Hindlimb muscle (tissue), 1 donor: ENCODE measurements around the gene ANKRD33B. TPM values are rescaled to one million over a fixed set of nuclear protein-coding genes. Genes with fewer than 3 reads are reported as not detected.
A peak's percentile ranks its signal among the peaks of the same experiment; 100 is the strongest.
"Not testable (repeated sequence)": the region's sequence is repeated elsewhere in the genome, so short reads cannot be mapped to it uniquely, and the experiment has no call there.

ENCODE experiments used
- DNase-seq: peaks from one replicate; pipeline ENCODE4 v3.0.0-alpha.2; 2013
- polyA plus RNA-seq: library from polyadenylated mRNA; unstranded; fragments of 120-200 nt; gene quantifications from one replicate; pipeline ENCODE4 v1.2.1, GENCODE V29; 2013; ENCODE audit not compliant: insufficient read length

The ANKRD33B gene
- polyA plus RNA-seq, 1 donor: 2.5 TPM

DNA sequence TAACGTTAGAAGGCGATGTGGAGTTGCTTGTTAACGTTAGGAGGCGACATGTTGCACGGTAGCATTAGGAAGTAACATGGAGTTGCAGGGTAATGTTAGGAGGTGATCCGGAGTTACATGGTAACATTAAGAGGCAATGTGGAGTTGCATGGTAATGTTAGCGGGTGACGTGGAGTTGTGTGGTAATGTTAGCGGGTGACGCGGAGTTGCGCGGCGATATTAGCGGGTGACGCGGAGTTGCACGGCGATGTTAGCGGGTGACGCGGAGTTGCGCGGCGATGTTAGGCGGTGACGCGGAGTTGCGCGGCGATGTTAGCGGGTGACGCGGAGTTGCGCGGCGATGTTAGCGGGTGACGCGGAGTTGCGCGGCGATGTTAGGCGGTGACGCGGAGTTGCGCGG lies 74.9 kb downstream of the ANKRD33B start:
- DNase-seq: not testable (repeated sequence)

DNA sequence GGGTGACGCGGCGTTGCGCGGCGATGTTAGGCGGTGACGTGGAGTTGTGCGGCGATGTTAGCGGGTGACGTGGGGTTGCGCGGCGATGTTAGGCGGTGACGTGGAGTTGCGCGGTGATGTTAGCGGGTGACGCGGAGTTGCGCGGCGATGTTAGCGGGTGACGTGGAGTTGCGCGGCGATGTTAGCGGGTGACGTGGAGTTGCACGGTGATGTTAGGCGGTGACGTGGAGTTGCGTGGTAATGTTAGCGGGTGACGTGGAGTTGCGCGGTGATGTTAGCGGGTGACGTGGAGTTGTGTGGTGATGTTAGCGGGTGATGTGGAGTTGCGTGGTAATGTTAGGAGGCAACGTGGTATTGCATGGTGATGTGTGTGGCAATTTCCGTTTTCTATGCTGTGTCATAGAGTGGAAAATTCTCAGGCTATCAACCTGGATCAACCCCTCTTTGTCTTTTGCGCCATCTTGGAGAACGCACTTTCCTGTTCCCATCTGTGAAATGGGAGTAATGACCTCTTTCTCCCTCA lies 76.0 kb downstream of the ANKRD33B start:
- DNase-seq: no peak

DNA sequence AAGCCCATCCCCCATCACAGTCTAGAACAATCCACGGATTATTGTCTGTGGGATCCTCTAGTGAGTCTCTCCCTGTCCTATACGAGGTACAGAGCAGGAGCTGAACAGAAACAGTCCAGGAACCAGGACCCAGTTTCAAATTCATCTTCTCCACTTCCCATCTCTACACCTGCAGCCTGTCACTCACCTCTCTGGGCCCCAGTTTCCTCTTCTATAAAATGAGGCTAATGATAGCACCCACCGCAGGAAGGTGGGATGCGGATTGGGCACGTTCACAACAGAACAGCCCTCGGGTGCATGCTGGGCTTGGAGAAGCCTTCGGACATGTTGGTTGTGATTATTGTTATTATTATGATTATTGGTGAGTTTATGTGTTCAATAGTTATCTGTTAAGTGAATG lies 78.5 kb downstream of the ANKRD33B start:
- DNase-seq: no peak

DNA sequence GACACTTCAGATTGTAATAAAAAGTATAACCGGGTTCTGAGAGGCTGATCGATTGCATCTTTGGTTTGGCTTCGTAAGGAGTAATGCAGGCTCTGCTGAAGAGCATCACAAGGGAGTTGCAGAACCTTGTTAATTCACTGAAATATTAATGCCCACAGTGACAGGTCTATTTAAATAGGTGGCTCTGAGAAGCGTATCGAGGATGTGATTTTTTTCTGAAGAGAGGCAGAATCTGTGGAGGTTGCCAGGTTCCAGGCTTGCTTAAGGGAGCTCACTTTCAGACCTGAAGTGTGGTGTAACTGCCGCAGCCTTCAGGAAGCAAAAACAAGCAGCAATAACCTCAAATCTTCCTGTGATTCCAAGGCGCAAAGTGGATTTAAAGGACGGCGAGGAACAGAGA lies 80.3 kb downstream of the ANKRD33B start:
- DNase-seq: no peak

DNA sequence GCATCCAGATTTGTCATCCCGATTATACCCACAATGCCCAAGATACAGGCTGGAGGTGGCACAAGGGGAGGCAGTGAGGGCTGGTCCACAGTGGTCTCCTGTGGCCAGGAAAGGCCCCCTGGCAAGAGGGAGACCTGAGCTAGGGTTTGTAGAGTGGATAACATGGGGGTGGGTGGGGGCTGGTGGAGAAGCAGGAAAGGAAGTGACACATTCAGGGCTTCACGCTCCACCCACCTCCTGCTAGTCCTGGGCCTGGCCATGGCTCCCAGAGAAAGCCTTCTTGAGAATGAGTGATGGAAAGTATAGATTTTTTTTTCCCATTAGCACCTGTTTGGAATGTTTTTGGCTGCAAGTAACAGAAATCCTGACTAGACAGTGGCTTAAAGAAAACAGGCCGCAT lies 81.3 kb downstream of the ANKRD33B start:
- no peak for DNase-seq

DNA sequence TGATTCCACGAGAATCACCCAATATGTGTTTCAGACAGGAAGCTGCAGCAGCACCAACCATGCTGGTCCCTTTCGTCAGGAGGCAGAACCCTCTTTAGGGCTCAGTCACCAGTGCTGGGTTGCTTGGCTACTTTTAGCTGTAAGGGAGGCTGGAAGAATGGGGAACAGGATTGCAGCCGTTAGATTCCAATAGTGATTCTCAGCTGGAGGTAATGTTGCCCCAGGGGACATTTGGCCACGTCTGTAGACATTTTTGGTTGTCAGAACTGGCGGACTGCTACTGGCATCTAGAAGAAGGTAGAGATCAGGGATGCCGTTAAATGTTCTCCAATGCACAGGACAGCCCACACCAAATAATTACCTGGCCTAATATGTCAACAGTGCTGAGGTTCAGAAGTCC lies 81.8 kb downstream of the ANKRD33B start:
- no peak for DNase-seq

DNA sequence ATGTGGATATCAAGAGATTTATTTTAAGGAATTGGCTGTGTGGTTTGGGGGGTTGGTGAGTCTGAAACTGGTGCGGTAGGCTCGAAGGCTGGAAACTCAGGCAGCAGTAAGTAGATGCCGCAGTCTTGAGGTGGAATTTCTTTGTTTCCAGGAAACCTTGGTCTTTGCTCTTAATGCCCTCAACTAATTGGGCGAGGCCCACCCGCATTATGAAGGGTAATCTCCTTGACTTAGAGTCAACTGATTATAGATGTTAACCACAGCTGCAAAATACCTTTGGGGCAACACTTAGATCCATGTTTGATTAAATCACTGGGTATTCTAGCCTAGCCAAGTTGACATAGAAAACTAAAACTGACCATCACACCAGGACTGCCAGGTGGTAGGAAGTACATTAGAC lies 83.8 kb downstream of the ANKRD33B start:
- no peak for DNase-seq

DNA sequence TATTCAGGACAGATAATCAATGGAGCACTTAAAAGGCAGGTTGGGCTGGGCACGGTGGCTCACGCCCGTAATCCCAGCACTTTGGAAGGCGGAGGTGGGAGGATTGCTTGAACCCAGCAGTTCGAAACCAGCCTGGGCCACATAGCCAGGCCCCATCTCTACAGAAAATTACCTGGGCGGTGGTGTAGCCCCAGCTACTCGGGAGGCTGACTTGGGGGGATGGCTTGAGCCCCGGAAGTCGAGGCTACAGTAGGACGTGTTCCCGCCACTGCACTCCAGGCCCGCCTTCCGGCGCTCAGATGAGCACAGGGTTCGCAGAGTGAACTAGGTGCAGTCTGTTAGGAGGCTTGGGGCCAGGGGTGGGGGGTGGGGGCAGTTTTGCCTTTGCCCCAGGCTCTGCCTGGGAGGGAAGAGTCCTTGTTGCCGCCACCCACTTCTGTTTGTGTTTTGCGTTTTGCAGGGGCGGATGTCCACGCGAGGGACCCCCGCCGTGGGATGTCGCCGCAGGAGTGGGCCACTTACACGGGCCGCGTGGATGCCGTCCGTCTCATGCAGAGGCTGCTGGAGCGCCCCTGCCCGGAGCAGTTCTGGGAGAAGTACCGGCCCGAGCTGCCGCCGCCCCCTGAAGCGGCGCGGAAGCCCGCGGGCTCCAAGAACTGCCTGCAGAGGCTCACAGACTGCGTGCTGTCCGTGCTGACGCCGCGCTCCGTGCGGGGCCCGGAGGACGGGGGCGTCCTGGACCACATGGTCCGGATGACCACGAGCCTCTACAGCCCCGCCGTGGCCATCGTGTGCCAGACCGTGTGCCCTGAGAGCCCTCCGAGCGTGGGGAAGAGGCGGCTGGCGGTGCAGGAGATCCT lies 85.2 kb downstream of the ANKRD33B start:
- no peak for DNase-seq

DNA sequence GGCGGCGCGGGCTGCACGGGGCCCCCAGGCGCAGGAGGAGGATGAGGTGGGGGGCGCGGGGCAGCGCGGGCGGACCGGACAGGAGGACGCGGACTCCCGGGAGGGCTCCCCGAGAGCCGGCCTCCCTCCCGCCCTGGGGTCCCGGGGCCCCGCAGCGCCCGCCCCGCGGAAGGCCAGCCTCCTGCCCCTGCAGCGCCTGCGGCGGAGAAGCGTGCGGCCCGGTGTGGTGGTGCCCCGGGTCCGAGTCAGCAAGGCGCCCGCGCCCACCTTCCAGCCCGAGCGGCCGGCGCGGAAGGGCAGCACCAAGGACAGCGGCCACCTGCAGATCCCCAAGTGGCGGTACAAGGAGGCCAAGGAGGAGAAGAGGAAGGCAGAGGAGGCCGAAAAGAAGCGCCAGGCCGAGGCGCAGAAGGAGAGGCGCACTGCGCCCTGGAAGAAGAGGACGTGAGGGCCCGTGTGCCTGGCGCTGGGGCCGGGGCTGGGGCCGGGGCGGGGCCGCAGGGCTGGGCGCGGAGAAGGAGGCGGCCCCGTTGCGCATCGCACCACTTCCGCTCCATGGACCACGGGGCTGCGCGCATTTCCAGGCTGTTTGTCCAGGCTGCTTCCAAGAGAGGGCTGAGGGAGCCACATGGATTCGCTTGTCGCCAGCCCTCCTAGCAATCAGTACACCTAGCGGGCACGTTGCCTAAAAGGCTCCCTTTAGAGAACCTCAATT lies 86.0 kb downstream of the ANKRD33B start:
- no peak for DNase-seq

DNA sequence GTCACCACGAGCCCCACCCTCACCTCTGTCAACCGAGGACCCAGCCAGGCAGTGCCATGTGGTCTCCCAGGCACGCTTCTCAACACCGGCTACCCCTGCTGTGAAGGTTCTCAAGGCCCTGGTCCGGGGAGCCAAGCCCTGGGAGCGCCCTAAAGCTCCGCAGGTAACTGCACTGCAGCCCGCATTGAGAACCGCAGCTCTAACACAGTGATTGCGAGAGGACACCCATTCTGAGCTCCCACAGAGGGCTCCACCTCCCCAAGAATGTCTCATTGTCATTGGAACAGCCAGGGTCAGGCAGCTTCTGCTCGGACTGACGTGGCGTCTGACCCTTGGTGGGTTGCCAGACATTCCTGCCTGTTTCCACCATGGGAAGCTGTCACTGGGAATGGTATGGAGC lies 88.3 kb downstream of the ANKRD33B start:
- DNase-seq: no peak

DNA sequence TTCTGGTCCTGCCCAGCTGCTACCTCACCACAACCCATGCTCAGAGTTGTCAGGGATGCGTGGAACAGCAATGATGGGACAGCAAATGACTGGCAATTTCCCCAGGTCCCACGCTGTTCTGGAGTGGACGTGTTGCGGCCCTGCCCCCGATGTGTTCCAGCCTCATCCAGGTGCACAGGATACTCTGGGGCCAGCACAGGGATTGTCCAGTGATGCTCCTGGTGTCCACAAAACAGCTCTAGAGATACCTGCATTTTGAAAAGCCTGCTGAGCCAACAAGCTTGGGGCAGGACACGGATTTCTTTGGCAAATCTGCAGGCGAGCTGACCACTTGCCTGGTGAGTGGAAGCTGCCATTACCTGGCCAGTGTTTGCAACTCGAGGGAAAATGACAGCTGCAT lies 88.7 kb downstream of the ANKRD33B start:
- DNase-seq: no peak

DNA sequence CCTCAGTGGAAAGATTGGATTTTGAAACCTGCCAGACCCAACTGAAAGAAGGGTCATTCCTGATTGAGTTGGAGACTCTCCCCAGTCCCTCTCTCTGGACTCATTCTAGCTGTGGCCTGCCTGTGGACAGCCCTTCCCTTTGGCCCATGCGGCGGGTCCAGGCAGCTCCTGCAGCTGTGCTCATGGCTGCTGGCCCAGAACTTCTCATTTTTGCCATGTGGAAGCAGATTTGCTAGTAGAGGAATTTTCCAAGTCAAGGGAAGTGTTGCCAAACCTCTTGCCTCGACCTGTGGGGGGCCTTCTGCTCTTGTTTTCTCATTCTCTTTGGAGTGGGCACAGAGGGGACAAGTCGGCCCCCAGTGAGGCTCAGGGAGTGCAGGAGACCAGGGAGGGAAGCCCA lies 89.2 kb downstream of the ANKRD33B start:
- peak; percentile 64 for DNase-seq

DNA sequence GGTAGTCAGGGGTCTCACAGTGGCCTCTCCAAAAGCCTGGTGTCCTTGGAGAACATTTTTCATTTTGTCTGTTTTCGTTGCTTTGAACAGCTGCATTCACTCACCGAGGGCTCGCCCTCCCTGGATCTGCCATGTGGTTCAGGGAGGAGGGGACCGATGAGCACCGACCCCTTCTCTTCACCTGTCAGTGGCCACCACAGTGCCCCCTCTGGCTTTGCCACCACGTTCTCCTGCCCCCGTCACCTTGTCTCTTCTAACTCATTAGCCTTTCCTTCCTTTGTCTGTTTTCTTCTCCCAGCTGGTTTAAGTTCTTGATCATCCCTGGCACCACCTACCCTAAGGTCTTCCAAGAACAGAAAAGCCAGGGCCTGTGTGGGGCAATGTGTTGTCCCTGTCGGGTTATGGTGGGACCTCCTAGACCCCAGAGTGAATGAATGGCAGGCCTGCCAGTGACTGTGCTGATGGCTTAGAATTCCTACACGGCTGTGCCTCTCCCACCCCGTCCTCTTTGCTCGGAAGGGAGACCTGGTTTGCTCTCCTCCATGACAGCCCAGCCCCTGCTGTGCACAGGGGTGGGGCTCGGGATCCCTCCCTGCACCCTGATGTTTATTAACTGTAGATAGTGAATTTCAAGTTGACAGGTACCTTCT lies 90.0 kb downstream of the ANKRD33B start:
- DNase-seq: no peak

DNA sequence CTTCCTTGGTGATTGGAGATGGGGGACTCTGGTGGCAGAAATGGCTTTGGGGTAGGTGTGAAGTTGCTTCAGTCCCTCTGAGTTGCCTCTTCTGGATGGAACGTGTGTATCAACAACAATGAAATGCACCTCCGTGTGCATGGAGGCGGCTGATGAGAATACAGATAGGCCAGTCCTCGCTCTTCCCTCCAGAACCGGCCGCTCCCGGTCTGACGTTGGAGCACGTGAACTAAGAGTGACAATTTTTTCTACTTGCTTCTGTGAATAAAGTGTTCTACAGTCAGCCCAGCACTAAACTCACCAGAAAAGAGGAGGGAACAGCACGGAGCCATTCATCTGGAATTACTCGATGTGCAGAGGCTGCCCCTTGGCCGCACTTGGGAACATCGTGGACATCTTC lies 90.7 kb downstream of the ANKRD33B start:
- no peak for DNase-seq

DNA sequence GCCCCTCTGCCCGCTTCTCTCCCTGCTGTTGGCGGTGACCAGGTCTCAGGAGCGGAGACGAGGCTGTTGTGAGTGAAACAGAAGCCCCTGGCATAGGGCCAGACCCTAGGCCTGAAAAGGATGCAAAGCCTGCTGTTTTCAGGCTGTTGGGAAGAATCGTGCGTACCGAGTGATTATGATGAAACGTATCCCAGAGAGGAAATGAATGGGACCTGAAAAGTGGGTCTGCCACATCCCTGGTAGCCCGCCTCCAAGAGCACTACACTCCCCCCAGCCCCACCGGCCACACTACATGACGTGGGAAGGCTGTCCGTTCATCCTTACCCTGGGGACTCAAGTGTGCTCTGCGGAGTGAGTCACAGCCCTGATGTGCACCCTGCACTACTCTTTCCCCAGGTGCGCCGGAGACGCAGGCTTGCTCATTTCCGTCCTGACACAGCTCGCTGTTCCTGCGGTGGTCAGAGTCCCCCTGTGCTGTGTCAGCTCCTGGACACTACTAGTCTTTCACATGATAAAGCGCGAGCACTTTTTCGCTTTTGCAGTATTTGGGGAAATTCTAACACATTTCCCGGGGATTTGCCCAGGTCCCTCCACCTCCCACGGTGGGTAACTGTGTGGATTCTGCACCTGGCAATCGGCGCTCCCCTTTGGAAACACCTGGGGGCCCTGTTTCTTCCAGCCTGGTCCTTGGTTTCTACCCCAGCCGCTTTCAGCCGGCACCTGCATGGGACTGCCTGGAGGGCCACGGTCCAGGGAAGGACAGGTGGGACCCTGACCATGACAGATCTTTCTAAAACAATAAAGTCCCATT lies 91.5 kb downstream of the ANKRD33B start:
- DNase-seq: no peak

DNA sequence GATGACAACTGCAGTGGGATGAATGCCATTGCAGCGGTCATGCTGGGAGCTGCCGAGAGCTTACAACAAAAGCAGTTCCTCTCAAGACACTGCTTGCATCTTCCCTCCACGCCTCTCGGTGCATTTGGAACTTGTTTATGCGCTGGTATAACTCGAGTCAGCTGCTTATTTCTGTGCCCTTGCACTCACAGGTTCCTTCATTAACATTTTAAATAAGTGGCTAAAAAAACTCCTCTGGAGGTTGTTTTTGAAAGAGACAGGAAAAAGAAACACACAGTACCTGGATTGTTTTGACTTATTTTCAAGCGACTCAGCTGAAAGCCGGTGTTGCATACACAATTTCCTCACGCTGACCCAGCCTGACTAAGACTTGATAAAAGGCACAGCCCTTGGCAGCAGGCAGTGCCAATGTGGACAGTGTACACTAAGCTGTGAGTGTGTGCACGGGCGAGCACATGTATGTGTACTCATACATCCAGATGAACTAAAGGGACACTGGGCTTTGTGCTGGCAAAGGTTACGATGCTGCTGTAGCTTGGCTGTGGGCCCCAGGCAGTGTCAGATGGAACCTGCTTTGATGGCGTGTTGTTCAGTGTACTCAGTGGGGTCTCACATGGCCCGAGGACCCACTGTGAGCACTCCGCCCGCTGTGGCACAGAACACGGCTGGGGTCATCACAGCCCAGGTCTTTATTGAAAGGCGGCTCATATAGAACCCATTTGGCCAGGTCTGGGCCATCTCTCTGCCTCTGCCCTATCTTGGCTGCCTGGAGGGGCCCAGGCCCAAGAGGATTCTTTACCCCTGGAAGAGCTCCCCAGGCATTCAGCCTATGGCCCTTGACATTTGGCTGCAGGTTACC lies 92.3 kb downstream of the ANKRD33B start:
- DNase-seq: no peak

DNA sequence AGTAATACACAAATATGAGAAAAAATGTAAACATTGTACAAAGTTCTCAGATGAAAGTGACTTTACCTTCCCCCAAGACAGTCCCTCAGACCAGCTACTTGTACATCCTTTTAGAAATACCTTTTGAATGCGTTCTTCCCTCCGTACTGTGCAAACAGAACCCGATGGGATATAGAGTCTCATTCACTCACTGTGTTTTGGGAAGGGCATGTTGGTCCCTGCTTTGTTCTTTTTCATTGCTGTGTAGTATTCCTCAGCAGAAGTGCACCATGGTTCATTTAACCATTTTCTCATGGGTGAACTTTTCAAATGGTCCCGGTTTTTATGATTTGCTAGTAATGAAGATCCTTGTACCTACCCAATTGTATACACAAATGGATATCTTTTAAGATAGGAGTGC lies 94.4 kb downstream of the ANKRD33B start:
- no peak for DNase-seq

DNA sequence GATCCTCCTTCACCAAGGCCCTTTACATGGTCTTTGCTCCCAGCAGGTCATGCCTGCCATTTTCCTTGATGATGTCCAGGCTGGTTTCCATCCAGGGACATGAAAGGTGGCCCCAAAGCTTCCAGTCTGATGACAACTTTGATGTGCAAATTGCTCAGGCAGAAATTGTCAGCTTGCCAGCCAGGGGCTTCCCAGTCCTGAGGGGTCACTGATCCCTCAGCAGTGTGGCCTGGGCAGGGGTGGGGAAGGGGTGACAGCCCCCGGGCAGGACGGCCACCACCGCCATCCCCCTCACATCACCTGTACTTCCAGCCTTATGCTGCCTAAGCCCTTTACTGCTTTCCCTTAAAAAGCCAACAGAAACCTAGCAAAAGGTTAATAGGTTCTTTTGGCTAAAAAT lies 96.3 kb downstream of the ANKRD33B start:
- no peak for DNase-seq

DNA sequence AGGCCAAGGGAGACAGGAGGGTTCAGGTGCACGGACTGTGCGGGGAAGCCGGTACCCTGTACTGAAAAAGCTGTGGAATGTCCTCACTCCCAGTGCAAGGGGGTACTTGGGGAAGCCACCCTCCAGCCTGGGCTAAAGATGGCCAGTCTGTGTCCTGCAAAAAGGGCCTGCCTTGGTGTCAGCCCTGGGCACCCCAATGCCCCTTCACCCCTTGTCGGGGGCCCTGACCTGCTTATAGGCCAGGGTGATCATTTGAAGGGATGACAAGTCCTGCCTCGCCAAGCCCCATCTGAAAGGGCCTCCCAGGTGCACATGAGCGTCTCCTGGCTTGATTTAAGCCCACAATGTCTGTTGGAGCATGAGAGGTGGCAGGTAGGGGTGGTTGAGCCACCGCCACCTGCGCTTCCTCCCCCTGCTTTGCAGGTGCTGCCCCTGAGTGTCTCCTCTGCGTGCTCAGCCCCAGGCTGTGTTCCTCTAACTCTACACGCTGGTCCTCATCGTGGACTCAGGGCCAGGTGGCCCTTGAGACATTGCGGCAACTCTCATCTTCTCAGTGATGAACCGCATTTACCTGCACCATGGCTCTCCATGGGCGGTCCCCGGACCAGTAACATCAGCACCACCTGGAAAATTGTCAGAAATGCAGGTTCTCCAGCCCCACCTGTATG lies 97.0 kb downstream of the ANKRD33B start:
- DNase-seq: no peak

DNA sequence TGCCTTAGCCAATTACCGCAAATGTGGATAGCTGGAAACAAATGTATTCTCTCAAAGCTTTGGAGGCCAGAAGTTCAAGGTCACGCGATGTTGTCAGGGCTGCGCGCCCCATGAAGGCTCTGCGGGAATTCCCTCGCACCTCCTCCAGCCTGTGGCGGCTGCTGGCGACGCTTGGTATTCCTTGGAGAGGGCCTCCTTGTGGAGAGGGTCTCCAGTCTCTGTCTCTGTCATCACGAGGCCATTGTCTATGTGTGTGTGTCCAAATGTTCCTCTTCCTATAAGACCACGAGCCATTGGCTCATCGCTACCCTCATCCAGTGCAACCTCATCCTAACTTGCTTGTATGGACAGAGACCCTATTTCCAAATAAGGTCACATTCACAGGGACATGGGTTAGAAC lies 97.5 kb downstream of the ANKRD33B start:
- DNase-seq: no peak

DNA sequence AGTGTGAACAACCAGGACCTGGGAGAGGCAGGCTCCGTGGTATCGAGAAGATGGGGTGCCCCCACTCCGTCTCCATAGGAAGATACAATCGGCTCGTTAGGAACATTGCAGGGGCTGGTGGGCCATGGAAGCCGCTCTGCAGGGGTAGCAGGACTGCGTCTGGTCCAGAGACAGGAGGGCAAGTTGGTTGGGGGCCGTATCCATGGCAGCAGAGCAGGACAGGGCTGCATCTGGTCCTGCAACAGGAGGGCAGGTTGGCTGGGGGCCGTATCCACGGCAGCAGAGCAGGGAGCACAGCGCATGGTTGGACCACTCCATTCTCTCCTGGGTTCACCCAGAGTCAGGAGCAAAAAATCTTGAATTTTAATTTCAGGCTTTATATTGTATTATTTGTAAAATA lies 98.2 kb downstream of the ANKRD33B start:
- no peak for DNase-seq
